CD4-positive, alpha-beta T cell treated with Interleukin-6 for 4 hours (primary cell): Measurements from ENCODE around the gene TMPRSS4.

Experiments
- DNase-seq: peaks from one replicate; pipeline ENCODE4 v3.0.0-alpha.2; 2020; ENCODE audit warnings: mixed read lengths

Gene TMPRSS4

GRCh38 chr11:118138839-118139420, 62.1 kb downstream of the TMPRSS4 start:
- DNase-seq, result no peak

- DNase-seq, result no peak
These were observed 62.7 kb downstream of the TMPRSS4 start for GRCh38 chr11:118139578-118139977.

DNA sequence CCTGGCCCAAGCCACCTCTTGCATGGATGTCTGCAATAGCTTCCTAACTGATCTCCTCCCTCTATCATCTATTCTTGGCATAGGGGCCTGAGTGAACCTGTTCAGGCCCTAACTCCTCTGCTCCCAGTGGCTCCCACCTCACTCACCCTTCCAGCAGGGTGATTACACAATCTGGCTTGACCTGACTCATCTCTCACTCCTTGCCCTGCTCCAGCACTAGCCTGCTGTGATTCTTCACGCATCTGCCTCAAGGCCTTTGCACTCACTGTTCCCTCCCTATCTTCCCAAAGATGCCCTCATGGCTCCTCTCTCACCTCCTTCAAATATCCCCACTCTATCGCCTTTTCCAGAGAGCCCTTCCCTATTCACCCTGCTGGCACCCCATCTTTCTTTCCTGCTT, 65.2 kb downstream of the TMPRSS4 start:
- DNase-seq, result no peak

- no peak for DNase-seq
These were observed 65.9 kb downstream of the TMPRSS4 start for GRCh38 chr11:118142809-118143208.

DNA sequence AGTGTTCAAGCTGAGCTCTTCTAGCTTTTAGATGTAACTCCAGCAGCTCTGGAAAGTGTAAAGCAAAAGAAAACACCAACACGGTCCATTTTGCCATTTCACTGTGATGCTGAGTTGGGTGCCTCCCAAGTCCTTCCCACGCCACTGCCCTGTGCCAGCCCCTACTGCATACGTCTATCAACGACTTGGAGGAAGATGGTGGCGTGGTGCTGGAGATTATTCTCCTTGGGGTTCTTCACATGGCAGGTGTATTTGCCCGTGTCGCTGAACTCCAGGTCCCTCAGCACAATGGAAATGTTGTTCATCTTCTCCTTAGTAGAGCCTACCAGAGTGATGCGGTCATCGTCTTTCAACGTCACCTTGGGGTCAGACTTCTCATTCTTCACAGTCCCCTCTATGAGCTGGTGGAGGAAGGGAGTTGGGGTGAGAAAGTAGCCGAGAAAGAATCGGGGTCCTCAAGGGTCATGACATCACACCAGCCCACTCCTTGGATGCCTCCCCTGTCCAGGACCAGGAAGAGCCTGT, 66.8 kb downstream of the TMPRSS4 start:
- DNase-seq, result no peak

DNA sequence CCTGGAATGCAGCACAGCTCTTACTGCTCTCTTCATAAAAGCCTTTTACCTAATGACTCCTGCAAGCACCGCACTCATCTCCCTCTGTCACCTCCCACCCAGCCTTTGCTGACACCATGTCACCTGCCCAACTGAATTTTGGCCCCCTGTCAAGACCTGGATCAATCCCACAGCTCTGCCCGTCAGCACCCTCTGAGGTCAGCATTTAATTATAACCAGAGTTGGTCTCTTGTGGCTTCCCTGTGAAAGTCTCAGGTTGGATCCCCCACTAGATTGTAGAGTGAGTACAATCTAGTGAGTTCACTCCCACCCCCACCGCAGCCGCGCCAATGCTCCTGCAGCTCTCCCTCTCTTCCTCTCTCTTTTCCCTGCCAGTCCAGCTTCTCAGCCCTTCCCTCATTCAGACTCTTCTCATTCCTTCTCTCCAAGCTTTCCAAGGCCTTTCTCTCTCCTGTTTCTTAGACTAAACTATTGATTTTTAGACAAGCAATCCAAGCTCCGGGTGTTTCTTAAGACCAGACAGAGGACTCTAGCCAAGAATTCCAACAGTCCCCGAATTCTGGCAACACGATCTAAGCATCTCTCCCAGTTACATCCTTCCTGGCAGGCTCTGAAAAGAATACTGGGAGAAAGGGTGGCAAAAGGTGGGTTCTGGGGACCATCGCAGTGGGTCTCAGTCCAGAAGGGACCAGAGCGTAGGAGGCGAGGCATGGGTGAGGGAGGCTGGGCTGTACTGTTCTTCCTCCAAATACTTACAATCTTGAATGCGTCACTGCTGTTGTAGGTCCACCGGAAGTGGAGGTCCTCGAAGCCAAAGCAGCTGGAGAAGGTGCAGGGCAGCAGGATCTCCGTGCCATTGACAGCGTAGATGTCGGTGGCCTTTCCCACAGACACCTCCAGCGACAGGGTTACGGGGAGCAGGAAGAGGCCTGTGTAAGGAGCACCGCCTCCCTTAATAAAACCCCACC, 67.7 kb downstream of the TMPRSS4 start:
- no peak for DNase-seq

GRCh38 chr11:118145285-118146227, 68.7 kb downstream of the TMPRSS4 start:
- DNase-seq, result peak; percentile 93

DNA sequence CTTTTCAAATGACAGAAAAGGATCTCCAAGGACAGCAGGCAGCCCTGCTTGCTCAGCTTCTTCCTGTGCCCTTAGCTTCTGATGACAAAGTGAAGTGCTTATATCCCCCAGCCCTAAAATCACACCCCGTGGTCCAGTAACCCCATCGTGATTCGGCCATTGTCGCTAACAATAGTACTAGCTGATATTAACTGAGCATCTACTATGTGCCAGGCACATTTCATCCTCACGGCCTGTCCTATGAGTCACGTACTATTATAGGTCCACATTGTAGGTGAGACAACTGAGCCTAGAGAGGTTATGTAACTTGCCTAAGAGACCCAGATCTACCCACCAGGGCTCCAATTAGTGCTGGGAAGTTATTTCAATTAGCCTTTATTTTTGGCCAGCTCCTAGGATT, 69.7 kb downstream of the TMPRSS4 start:
- no peak for DNase-seq

GRCh38 chr11:118147502-118147901, 70.6 kb downstream of the TMPRSS4 start:
- DNase-seq, result no peak

GRCh38 chr11:118148240-118148639, 71.4 kb downstream of the TMPRSS4 start:
- no peak for DNase-seq

- no peak for DNase-seq
These were observed 72.0 kb downstream of the TMPRSS4 start for GRCh38 chr11:118148856-118149255.

DNA sequence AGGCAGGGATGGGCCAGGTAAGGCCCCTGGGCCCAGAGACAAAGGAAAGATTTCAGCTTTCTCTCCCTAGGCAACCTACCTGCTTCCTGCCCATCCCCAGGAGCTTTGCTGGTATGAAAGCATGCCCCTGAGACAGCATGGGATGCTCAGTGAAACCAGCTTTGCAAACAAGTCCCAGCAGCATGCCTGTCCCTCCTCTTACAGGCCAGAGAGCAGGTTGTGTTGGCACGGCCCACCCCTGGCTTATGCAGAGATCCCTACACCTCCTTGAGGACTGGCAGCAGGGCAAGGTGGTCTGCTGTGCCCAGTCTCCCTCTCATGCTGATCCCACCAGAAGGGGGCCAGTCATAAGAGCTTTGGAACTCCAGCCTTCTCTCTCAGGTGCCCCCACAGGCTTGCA, 72.6 kb downstream of the TMPRSS4 start:
- no peak for DNase-seq

DNA sequence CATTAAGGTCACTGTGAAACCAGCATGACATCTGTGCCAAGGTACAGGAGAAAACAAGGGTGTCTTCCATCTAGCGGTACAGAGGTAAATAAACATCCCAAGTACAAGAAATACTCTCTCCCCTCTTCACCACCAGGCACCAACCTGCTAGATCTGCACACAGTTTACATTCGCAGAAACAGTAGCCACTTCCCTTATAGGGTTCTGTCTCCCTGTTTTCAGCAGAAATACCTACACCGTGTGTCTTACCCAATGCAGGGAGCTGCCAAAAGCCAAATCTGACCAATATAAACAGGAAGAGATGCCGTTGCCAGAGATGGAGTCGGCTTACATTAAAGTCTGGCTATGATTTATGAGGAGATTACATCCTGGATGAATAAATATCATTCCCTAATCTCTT, 74.6 kb downstream of the TMPRSS4 start:
- no peak for DNase-seq

DNA sequence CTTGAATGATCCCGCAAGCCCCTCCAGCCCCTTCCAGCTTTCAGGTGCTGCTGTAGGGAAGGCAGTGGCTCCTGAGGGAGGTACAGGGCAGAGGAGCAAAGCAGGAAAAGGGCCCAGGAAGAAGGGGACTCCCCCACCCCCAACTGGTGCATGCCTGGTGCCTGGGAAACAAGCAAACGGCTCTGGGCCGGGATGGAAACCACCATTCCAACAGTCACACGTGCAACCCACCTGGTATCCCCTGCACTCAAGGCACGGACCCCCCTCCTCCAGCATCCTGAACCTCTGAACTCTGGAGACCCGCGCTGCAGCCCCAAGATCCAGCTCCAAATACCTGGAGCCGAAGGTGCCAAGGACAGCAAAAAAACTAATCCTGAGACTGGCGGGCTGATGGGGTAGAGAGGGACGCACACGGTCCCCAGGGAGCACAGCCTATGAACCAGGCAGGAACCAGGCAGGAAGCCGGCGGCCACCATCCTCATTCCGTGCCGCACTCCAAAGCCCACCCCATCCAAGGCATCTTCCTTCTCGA, 75.2 kb downstream of the TMPRSS4 start:
- no peak for DNase-seq

GRCh38 chr11:118152552-118153471, 75.9 kb downstream of the TMPRSS4 start, which contains the start of gene SCN4B:
Gene SCN4B, minus strand, starts transcription at chr11:118152823. Its CDS starts 150 bp downstream, at chr11:118152673.
- no peak for DNase-seq

DNA sequence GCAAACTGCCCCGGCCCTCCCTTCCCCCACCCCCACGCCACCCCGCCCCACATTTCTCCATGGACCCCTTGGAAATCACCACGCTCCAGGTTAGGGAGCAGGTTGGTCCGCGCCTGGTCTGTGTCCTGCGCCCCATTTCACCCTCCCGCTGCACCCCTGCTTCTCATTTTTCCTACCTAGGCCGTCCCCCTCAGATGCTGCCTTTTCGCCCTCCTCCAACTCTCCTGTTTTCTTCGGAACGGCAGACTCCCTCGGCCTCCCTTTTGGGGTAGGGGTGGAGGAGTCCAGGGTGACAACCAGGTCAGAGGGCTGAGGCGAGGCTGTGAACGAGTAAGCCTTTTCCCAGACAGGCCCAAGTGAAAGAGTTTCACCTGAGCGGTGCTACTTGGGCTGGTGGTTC, 76.6 kb downstream of the TMPRSS4 start:
- DNase-seq, result no peak

GRCh38 chr11:118153976-118154375, 77.1 kb downstream of the TMPRSS4 start:
- DNase-seq, result no peak

DNA sequence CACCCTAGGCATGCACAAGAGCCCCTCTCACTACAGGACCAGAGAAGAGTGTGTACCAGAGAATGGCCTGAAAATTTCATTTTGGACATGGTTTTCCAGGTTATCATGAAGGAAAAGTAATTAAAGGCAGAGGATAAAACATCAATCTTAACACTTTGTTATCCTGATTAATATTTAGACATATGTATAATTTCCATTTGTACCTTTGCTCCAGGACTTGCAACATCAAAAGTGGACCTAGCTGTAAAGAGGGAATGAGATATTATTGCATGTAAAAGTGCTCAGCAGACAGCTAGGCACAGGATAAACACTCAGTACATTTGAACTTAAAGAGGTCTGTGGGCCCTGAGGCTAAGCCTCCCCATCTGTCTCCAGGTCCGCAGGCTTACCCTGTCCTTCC, 77.8 kb downstream of the TMPRSS4 start:
- no peak for DNase-seq

DNA sequence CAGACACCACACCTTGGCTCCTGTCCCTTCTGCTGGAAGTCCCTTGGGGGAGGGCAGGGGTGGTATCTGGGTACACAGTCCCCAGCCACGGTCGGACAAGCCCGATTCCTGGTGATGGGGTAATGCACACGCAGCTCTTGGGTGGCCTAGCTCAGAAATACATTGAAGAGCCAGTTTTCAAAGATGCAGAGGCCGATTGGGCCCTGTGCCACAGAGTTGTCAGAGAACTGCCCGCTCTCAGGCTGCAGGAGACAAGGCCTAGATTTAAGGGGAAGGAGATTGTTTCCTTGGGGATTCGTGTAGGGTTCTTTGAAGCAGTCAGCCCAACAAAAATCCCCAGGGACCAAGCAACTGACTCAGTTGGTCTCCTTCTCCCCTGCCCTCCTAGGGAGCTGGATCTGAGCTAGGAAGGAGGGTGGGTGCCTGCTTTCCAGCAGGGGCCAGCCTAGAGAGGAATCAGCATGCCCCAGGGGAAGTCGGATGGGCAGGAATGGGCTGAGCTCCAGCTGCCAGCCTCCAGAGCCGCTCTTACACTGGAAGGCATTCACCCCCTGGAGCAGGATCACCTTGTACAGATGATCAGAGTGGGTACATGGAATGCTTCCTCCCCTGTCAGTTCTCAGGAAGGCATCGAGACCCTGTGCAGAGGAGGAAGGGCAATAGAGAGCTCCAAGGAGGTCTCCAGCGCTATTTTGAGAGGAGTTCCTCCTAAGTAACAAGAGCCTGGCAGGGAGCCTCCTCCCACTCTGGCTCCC, 79.1 kb downstream of the TMPRSS4 start:
- DNase-seq, result no peak

GRCh38 chr11:118156531-118157185, 79.8 kb downstream of the TMPRSS4 start:
- DNase-seq, result peak; percentile 15
